HG03097 (cell line): Measurements from ENCODE around the gene ABCB8.
A peak's percentile ranks its signal among the peaks of the same experiment; 100 is the strongest.

Source experiments
- ATAC-seq: cut with Tn5 transposase; IDR thresholded peaks from one replicate; pipeline ENCODE4 v1.9.1; 2021; ENCODE audit not compliant: unreplicated experiment, low FRiP score

Gene ABCB8

GRCh38 chr7:151083071-151083823 is 55.0 kb downstream of the ABCB8 start, which contains the start of gene TMUB1:
TMUB1 (minus strand) TSS chr7:151083493; CDS start chr7:151082563, 930 bp downstream.
- peak; percentile 24 for ATAC-seq

GRCh38 chr7:151083824-151084160 is 55.5 kb downstream of the ABCB8 start:
- ATAC-seq: no peak

- no peak for ATAC-seq
Observed at GRCh38 chr7:151085329-151085690, 57.1 kb downstream of the ABCB8 start.

GRCh38 chr7:151085691-151086620 is 57.7 kb downstream of the ABCB8 start, which contains the start of gene AGAP3:
AGAP3 (plus strand) TSS chr7:151086475; CDS start chr7:151086742, 267 bp downstream.
- ATAC-seq: peak; percentile 26

- no peak for ATAC-seq
Observed at GRCh38 chr7:151086802-151087244, 58.6 kb downstream of the ABCB8 start.

- ATAC-seq: no peak
Observed at GRCh38 chr7:151087245-151088018, 59.2 kb downstream of the ABCB8 start.

- no peak for ATAC-seq
Observed at GRCh38 chr7:151088019-151088855, 60.0 kb downstream of the ABCB8 start.

- ATAC-seq: no peak
Observed at GRCh38 chr7:151088856-151089699, 60.8 kb downstream of the ABCB8 start.

GRCh38 chr7:151089893-151090730 is 61.9 kb downstream of the ABCB8 start:
- ATAC-seq: no peak

GRCh38 chr7:151091003-151091402 is 62.8 kb downstream of the ABCB8 start:
- no peak for ATAC-seq

GRCh38 chr7:151091431-151091830 is 63.2 kb downstream of the ABCB8 start:
- no peak for ATAC-seq

GRCh38 chr7:151091988-151092387 is 63.7 kb downstream of the ABCB8 start:
- no peak for ATAC-seq

GRCh38 chr7:151093748-151094147 is 65.5 kb downstream of the ABCB8 start:
- no peak for ATAC-seq

GRCh38 chr7:151094675-151095074 is 66.4 kb downstream of the ABCB8 start:
- ATAC-seq: no peak

GRCh38 chr7:151095123-151095797 is 67.0 kb downstream of the ABCB8 start:
- ATAC-seq: no peak

- ATAC-seq: no peak
Observed at GRCh38 chr7:151095828-151096475, 67.7 kb downstream of the ABCB8 start.
